Measurements from ENCODE around the gene RASEF.
A peak's percentile ranks its signal among the peaks of the same experiment; 100 is the strongest.
"Not testable (repeated sequence)": the region's sequence is repeated elsewhere in the genome, so short reads cannot be mapped to it uniquely, and the experiment has no call there.

Gene RASEF

DNA sequence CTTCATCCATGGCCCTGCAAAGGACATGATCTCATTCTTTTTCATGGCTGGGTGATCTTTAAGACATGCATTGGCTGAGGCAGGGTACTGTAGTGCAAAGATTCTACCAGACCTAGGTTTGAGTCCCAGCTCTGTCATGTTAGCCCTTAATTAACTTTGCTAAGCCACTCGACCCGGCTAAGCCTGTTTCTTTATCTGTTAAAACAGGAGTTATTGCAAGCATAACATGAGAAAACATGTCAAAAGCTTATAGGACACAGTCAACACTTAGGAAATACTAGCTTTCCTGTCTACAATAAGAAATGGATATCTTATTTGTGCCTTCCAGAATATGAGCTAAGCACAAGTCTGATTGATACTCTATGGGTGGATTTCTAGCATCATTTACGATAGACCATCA is 92.6 kb downstream of the RASEF start:
- TF ChIP-seq JUND (IDR thresholded peaks at IDR 0.05; ENCODE audit: low read depth), result no peak
- DNase-seq (ENCODE audit: low read depth in 1 of 2, low spot score in 1 of 2), result peak in 1 of 2 experiments; percentile 33
- in situ Hi-C loops (cut with HindIII; ENCODE audit: low pct_unique_long_range_greater_than_20kb, low sequenced_read_pairs), result no loop called here

DNA sequence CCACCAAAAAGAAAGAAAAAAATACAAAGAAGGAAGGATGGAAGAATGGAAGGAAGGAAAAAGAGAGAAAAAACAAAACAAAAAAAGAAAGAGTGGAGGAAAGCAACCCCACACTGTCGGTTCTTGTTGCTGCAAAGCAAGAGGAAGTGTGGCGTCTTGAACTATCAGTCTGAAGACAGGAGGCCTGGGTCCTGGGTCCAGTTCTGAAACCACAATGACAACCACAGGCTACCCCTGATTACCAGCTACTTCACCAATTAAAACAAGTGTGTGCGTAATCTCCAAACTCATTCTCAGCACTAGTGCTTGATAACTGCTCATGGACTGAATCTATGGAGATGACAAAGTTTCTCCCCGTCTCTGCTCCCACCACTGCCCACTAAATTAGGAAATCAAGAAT is 93.7 kb downstream of the RASEF start:
- no peak for TF ChIP-seq JUND (IDR thresholded peaks at IDR 0.05; ENCODE audit: low read depth)
- no peak for DNase-seq (ENCODE audit: low read depth in 1 of 2, low spot score in 1 of 2)
- in situ Hi-C loops (cut with HindIII; ENCODE audit: low pct_unique_long_range_greater_than_20kb, low sequenced_read_pairs), result no loop called here

DNA sequence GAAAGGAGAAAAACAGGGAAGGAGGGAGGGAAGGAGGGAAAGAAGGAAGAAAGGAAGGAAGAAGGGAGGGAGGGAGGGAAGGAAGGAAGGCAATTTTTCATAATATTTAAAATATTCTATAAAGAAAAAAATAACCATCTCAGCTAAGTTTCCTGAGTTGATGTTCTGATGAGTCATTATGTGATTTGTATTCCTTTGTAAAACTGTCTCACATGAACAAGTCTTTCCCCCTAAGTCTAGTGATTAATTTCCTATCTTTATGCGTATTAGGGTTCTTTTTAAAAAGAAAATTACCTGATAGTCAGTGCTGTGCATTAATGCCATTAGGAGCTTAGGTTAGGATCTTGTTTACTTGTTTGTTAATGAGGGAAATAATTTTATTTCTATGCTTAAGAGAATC is 94.1 kb downstream of the RASEF start:
- TF ChIP-seq JUND (IDR thresholded peaks at IDR 0.05; ENCODE audit: low read depth), result no peak
- in situ Hi-C loops (cut with HindIII; ENCODE audit: low pct_unique_long_range_greater_than_20kb, low sequenced_read_pairs), result no loop called here
- no peak for DNase-seq (ENCODE audit: low read depth in 1 of 2, low spot score in 1 of 2)

GRCh38 chr9:82968388-82968787 is 94.6 kb downstream of the RASEF start:
- TF ChIP-seq JUND (IDR thresholded peaks at IDR 0.05; ENCODE audit: low read depth), result no peak
- in situ Hi-C loops (cut with HindIII; ENCODE audit: low pct_unique_long_range_greater_than_20kb, low sequenced_read_pairs), result no loop called here
- no peak for DNase-seq (ENCODE audit: low read depth in 1 of 2, low spot score in 1 of 2)

DNA sequence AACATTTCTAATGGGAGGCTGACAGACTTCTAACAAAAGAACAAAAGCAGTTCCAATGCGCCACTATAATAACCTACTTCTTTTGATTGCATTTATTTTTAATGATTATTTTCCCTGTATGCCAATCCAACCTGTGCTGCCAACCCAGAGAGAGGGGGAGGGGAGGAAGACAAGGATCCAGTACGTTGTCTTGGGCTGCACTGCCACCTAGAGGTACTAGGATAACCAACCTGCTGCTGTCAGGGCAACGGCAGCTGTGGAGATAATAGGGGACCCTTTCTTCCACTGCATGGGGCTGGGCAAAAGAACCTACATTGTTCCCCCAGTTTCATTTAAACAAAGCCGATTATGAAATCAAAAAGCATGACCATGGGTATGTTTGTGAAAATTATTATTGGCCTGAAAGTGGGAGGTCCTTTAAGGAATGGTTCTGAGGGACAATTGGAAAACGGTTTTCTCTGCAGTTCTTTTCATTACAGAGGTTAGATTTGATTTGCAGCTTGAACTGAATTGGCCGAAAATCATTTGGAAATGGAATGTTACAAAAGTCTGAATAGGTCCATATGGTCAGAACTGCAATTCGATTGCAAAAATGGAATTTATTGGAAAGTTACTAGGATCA is 101.3 kb downstream of the RASEF start:
- peak; percentile 56 to 90 for DNase-seq (ENCODE audit: low read depth in 1 of 2, low spot score in 1 of 2)
- in situ Hi-C loops (cut with HindIII; ENCODE audit: low pct_unique_long_range_greater_than_20kb, low sequenced_read_pairs), result no loop called here
- no peak for TF ChIP-seq JUND (IDR thresholded peaks at IDR 0.05; ENCODE audit: low read depth)

DNA sequence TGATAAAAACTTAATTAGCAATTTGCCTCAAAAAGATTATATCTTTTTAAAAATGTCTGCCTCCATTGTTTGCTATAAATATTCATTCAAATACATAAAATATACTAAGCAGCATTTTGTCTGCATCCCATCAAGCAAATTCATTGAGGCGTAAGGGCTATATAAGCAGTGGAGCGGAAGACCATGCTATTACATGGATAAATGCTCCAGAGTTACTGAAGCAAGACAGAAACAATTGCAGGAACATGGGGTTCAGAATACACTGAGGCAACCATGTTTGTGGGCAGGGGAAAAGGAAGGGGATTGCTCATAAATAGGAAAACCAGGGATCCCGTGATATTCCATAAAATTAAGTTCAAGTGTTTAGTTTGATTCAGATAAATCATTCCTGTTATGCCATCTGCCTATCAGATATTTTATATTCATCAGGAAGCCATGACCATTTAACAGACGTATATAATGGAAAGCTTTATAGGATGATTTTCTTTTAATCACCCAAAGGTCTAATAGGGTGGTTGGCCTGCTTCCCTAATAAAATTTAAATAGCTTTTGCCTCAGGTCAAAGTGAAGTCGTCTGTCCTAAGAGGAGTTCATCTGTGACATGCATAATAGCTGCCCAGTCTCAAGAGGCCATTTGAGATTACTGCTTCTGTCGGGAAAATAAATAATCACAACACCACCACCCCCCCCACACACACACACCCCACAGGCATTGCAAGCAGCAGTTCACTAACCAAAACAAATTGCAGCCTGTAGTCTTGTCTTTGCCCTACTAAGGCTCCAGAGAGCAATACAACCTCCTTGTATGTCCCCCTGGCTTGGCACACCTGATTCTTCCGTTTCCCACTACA is 105.2 kb downstream of the RASEF start:
- TF ChIP-seq JUND (IDR thresholded peaks at IDR 0.05; ENCODE audit: low read depth), result no peak
- in situ Hi-C loops (cut with HindIII; ENCODE audit: low pct_unique_long_range_greater_than_20kb, low sequenced_read_pairs), result no loop called here
- DNase-seq (ENCODE audit: low read depth in 1 of 2, low spot score in 1 of 2), result no peak

DNA sequence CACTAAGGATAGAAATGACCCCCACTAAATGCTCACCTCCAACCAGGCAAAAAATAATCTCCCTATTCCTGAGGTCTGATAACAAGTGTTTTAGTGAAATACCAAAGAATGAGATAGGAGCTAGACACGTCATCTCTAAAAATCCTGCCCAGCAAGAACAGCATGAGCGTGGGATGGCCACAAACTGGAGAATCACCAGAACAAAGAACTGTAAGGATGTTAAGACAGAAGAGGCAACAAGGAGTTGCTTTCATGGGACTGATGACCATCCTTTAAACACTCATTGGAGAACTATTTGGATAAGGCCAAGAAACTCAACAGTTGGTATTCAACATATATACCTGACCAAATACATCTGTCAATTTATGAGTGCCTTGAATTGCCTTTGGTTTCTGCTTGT is 113.7 kb downstream of the RASEF start:
- DNase-seq (ENCODE audit: low read depth in 1 of 2, low spot score in 1 of 2), result no peak
- no peak for TF ChIP-seq JUND (IDR thresholded peaks at IDR 0.05; ENCODE audit: low read depth)
- in situ Hi-C loops (cut with HindIII; ENCODE audit: low pct_unique_long_range_greater_than_20kb, low sequenced_read_pairs), result no loop called here

- no peak for DNase-seq (ENCODE audit: low read depth in 1 of 2, low spot score in 1 of 2)
- no peak for TF ChIP-seq JUND (IDR thresholded peaks at IDR 0.05; ENCODE audit: low read depth)
- in situ Hi-C loops (cut with HindIII; ENCODE audit: low pct_unique_long_range_greater_than_20kb, low sequenced_read_pairs), result no loop called here
These were observed 122.6 kb downstream of the RASEF start for GRCh38 chr9:82940376-82940775.

DNA sequence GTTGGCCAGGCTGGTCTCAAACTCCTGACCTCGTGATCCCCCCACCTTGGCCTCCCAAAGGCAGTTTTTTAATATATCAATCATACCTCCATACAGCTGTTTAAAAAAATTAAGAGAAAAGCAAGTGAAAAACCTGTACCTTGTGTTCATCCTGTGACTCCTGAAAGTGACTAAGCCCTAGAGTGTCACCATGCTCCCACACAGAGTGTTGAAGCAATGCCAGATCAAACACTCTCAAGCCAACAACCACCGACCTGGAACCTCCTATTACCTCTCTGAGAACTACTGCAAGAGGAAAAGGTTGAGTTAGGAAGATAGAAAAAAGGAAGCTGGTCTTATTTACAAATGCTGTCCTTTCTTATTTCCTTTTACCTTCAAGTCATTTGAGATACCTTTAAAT is 123.5 kb downstream of the RASEF start:
- in situ Hi-C loops (cut with HindIII; ENCODE audit: low pct_unique_long_range_greater_than_20kb, low sequenced_read_pairs), result no loop called here
- peak in 1 of 2 experiments; percentile 86 for DNase-seq (ENCODE audit: low read depth in 1 of 2, low spot score in 1 of 2)
- TF ChIP-seq JUND (IDR thresholded peaks at IDR 0.05; ENCODE audit: low read depth), result no peak; the same call in 1 of the 2 replicates

DNA sequence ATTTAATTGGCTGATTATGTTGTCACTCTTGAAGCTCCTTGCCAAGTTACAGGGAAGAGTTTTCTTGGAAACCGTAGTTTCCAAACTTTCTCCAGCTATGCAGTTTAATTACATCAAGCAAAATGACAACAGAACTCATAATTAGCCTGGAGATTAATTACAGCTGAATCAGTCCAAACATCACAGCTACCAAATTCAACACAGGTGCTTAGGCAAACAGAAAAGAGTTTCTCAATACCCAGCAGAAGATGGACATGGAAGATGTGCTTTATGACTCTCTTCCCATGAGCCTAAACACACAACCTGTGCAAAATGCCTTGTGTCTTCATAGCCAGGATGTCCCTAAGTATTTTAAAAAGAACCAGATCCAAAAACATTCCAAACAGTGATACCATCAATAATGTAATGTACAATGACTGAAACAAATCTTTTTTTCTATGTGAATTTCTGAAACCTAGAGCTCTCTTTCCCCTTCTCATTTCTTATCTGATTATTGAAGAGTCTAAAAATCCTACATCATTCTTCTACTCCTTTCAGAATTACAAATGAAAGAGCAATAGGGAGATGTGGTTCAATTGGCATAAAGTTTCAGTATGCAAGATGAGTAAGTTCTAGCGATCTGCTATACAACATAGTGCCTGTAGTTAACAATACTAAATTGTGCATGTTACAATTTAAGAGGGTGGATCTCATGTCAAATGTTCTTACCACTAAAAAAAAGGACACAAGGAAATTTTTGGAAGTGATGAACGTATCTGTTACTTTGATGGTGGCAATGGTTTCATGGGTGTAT is 124.3 kb downstream of the RASEF start:
- in situ Hi-C loops (cut with HindIII; ENCODE audit: low pct_unique_long_range_greater_than_20kb, low sequenced_read_pairs), result no loop called here
- DNase-seq (ENCODE audit: low read depth in 1 of 2, low spot score in 1 of 2), result peak in 1 of 2 experiments; percentile 85
- TF ChIP-seq JUND (IDR thresholded peaks at IDR 0.05; ENCODE audit: low read depth), result peak; percentile 53; the same call in 1 of the 2 replicates

- in situ Hi-C loops (cut with HindIII; ENCODE audit: low pct_unique_long_range_greater_than_20kb, low sequenced_read_pairs); DNase-seq (ENCODE audit: low read depth in 1 of 2, low spot score in 1 of 2): not testable (repeated sequence)
These were observed 126.4 kb downstream of the RASEF start for GRCh38 chr9:82936561-82936960.

DNA sequence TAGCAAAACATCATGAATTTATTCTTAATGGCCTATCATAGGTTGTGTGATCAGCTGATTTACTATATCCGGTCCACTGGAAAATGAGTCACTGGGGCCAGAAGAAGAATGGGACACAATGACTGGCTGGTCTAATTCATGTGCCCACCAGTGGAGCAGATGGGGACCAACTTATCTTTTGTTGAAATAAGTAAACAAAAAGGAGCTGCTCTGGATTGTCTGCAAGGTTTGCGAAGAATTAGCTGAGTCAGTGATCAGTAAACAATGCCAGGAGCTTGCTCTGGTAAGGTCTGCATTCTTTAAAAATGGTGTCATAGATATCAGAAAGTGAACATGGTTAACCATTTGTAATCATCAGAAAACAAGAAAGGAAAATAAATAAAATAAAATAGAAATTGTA is 128.0 kb downstream of the RASEF start:
- peak; percentile 69; the same call in 1 of the 2 replicates for TF ChIP-seq JUND (IDR thresholded peaks at IDR 0.05; ENCODE audit: low read depth)
- DNase-seq (ENCODE audit: low read depth in 1 of 2, low spot score in 1 of 2), result no peak
- in situ Hi-C loops (cut with HindIII; ENCODE audit: low pct_unique_long_range_greater_than_20kb, low sequenced_read_pairs), result no loop called here

DNA sequence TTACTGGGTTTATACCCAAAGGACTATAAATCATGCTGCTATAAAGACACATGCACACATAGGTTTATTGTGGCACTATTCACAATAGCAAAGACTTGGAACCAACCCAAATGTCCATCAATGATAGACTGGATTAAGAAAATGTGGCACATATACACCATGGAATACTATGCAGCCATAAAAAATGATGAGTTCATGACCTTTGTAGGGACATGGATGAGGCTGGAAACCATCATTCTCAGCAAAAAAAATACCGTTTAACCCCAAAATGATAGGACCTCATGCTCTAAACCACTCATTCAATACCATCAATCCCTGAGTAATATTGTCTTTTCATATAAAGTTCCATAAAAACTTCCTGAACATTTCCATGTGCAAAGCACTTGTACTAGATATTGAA is 128.9 kb downstream of the RASEF start:
- DNase-seq (ENCODE audit: low read depth in 1 of 2, low spot score in 1 of 2); in situ Hi-C loops (cut with HindIII; ENCODE audit: low pct_unique_long_range_greater_than_20kb, low sequenced_read_pairs): not testable (repeated sequence)
